Measurements from ENCODE around the gene PGM2.

PGM2 gene

DNA sequence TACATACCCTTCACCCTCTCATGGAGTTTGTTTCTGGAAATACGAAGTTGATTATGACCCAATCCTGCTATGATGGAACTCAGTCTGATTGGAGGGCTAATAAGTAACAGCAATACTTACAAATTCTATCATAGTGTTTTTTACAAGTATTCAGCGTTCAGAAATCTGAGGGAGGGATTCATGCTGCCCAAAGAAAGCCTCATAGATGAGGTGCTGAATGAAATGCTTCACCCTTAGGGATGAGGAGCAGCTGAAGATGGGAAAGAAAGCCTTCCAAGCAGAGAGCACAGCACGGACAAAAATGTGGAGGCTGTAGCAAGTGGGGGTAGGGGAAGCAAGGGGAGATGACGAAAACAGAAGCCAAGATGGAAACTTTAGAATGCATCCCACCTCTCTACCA is 36.5 kb downstream of the PGM2 start:
- no peak for DNase-seq (ENCODE audit: low read depth in 2 of 2)

DNA sequence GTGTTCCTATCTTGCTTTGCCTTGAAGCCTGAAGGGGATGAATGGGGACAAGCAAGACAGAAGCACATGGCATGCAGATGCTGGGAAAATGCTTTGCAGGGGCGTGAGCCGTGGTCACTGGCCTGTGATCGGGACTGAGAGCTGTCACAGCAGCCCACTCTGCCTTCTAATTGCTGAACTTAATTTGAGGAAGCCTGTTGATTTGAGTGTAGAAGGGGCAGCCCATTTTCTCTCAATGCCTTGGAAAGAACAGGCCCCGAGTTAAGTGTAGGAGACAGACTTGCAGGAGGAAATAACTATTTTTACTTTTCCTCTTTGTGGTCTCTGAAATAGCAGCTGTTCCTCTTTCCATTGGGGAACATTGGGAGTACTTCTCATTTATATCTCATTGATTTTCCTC is 38.3 kb downstream of the PGM2 start:
- DNase-seq (ENCODE audit: low read depth in 2 of 2) = no peak

DNA sequence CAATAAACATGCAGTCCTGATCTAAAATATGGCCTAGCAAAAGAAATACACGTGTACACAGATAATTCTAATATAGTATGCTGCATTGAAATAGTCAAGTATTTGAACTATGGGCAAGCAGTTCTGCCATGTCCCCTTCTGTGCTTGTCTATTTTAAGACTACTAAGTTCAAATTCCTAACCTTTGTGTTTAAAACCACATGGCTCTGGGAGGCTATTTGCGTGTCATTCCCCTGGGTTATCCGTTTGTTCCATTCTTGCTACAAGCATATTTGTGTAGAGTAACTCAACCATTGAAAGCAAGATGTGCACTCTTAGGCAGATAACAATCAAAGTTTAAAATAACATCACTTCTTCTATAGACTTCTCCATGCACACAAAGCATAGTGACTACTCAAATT is 39.0 kb downstream of the PGM2 start:
- DNase-seq (ENCODE audit: low read depth in 2 of 2) = no peak

DNA sequence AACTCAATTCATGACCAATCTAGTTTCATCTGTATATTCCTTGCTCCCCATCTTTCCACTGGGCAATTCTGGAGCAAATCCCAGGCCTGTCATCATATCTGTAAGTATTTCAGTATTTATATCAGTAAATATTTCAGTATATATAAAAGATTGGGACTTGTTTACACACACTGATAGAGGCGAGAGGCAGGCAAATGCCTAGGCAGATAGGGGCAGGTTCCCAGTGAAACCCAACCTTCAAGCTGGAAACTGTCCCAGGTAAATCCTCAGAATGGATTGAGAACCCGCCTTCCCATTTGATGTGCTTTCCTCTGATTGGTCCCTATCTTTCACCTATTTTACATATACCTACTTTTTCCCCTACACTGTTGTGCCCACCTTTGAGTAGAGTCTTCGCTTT is 40.6 kb downstream of the PGM2 start:
- no peak for DNase-seq (ENCODE audit: low read depth in 2 of 2)

DNA sequence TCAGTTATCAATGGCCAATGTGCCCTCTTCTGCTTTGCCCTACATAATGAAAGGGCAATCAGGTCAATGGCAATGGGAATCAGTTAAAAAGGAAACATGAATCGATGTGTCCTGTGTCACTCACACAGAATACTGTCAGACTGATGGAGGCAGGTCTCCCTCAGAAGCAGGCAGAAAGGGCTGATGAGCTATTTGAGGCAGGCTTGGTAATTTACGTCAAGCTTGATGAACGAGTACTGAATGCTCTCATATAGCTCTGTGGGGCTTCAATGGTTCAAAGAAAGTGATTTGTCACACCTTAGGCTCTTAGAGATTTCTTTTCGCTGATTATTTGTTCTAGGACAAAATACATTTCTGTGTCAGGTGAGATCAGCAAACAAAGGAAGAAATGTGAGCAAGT is 41.8 kb downstream of the PGM2 start:
- no peak for DNase-seq (ENCODE audit: low read depth in 2 of 2)

DNA sequence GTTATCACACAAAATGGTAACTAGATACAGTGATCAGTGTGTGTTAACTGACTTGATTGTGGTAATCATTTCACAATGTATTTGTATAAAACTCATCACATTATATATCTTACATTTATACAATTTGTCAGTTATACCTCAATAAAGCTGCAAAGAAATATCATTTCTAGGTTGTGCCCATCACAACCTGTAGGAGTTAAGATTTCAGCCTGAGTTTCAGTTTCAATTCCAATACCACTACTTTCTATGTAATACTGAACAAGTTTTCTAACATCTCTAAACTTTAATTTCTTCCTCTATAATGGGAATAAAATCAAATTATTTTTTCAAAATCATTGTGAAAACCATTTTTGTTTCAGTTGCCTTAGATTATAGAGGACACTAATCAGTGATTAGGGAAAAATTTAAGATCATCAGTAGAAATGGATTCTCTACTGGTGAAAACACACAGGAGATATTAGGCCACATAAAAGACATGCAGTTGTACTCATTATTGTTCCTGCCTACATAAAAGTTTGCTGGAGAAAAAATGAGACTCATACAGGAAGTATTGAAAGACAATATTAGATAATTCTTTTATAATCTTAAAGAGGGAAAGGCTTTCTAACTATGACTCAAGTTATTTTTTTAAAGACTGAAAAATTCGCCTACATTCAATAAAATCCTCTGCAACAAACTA is 46.0 kb downstream of the PGM2 start:
- no peak for DNase-seq (ENCODE audit: low read depth in 2 of 2)

DNA sequence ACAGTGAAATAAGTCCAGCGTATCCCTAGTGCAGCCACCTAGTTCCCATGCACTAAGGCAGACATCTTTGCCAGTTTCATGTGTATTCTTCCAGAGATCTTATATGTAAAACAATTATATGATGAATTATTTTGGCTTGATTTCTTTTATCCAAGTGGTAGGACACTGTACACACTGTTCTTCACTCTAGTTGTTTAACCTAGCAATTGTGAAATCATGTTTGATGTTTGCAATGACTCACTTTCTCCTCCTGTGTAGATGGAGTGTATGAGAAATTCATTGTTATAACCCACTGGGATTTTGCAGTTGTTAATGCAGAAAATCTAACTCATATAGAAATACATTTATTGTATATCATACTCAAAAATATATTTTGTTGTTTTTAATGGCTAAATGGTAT is 46.9 kb downstream of the PGM2 start:
- no peak for DNase-seq (ENCODE audit: low read depth in 2 of 2)

DNA sequence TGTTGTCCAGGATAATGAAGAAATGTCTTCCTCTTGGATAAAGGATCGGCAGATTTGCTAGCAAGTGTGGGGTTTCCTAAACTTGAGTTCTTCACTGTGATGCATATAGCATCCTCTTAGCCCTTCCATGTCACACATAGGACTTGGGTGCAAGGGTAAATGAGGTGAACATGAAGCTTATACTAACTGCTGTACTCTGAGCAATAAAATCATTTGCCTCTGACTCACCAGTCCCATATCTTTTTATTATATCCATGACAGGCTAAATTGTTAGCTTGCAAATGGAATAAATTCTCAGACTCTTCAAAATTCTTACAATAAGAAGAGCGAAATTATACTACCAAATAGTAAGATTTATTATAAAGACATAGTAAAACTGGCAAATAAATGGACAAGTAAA is 49.7 kb downstream of the PGM2 start:
- DNase-seq (ENCODE audit: low read depth in 2 of 2) = no peak

DNA sequence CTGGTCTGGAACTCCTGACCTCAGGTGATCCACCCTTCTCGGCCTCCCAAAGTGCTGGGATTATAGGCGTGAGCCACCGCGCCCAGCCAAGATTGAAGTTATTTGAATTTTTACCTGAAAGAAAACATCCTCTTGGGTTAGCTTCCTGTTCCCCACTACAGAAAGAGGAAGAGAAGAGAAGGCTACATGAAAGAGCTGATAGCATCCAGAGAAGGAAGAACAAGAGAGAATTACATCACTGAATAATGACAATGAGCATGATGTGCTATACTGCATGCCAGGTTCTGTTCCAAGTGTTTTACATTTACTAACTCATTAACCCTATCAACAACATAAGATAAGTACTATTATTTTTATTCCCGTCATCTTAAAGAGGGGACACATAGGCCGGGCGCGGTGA is 52.9 kb downstream of the PGM2 start:
- DNase-seq (ENCODE audit: low read depth in 2 of 2) = no peak

DNA sequence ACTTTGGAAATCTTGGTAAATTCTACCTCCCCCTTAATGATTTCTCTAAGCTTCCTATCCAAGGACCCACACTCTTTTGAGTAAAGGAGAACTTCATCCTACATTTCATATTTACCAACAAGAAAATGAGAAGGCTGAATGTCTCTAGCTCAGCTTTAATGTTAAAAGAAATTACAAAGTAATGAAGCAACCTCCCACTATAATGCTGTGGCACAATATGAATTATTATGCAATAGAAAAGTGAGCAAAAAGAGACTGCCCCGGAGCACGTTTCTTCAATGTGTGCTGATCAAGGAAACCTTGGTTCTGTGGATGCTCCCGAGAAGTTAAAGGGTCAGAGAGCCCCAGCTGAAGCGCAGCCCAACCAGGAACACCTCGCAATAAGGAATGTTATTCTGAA is 55.3 kb downstream of the PGM2 start:
- no peak for DNase-seq (ENCODE audit: low read depth in 2 of 2)

DNA sequence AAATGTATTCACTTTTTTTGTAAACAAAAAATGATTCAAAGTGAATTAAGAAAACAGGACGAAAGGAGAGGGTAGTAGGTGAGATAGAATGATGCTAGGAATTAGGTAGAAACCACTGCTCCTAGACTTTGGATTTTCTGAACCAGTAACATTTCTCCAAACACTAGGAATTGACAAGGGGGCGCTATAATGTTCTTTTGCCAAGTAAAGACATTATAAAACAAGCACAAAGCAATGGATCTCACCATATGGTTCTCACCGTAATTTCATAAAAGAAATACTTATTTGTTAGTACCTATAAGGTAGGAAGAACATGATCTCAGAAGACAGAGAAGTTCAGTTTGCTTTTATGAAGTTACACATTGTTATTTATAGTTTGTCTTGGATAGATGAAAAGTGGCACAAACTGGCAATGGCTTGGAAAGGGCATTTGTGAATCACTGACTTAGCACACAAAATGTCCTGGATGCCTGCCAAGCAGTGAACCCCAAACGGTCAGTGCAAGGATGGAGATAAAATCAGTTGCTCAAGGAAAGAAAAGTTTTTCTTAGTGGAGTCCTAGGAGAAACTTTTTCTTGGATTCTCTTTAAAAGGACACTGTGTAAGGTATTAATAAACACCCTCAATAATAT is 56.3 kb downstream of the PGM2 start:
- no peak for DNase-seq (ENCODE audit: low read depth in 2 of 2)

DNA sequence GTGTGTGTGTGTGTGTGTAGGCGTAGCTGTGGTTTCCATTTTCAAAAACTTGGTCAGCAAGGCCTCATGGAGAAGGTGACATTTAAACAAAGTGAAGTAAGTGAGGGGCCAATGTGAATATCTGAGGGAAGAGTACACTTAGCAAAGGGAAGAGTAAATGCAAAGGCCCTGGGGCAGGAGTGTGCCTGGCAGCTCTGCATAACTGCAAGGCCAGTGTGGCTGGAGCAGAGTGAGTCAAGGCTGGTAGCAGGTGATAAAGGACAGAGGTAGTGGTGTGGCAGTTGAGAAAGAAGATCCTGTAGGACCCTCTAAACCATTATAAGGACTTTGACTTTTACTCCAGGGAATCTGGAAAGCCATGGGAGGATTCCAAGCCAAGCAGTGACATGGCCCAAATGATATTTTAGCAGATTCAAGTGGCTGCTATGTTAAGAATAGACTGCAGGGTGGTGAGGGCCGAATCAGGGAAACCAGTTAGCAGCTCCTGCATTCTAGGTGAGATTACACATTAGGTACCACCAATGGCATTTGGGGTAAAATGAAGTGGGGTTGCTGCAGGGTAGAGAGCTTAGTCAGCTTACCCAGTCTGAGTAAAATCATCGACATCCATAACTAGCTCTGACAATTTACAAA is 58.5 kb downstream of the PGM2 start:
- DNase-seq (ENCODE audit: low read depth in 2 of 2) = no peak

DNA sequence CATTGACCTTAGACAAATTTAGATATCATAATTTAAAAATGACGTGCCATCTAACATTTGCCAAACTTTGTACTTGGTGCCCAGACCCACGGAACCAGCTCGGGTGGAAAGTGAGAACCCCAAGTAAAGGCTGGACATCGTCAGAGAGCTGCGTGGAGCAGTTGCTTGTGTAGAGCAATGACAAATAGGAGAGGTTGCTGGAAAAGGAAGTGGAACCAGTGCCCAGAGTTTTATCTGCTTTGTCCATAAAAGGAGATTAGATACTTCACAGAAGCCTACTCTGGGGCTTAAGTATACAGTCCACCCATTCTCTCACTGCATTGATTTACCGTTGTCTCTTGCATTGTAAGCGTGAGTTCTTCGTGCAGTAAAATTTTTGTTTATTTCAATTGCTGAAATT is 59.0 kb downstream of the PGM2 start:
- DNase-seq (ENCODE audit: low read depth in 2 of 2) = no peak

DNA sequence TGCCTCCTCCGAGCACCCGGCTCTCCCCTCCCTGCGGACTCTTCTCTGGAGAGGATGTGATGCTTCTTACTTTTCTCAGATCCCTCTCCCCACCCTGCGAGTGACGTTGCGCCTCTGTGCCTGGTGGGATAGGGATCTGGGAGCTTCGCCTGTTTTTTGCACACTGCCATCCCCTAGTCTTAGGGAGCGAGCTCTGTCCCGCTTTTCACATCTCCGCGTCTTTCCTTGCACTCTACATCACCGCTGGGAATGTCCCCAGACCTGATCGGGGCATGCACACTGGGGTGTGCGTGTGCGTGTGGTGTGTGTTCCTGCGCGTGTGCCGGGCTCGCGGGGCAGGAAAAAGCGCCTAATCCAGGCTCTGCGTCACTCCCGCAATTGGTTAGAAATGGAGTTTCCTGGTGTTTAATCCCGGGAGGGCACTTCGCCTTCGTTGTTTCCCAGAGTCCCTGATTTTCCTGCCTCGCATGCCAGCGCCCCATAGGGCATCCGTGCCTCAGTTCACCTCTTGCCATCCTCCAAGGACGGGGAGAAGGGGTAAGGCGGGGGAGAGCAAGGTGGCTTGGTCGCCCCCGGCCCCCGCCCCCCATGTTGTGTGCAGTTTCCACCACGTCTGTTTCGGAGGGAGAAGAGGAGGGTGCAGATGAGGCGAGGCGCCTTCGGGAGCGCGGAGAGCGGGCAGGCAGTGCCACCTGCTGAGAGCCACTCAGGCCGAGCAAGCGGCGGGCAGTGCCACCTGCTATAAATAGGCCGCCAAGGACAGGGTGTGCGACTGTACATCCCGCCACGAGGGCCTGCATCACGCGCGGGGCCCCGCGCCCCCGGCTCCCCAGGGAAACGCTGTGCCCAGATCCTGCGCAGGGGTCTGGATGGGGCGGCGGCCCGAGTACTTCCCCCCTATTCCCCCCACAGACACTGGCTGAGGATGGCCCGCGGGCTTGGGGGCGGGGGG is 63.6 kb downstream of the PGM2 start:
- no peak for DNase-seq (ENCODE audit: low read depth in 2 of 2)

DNA sequence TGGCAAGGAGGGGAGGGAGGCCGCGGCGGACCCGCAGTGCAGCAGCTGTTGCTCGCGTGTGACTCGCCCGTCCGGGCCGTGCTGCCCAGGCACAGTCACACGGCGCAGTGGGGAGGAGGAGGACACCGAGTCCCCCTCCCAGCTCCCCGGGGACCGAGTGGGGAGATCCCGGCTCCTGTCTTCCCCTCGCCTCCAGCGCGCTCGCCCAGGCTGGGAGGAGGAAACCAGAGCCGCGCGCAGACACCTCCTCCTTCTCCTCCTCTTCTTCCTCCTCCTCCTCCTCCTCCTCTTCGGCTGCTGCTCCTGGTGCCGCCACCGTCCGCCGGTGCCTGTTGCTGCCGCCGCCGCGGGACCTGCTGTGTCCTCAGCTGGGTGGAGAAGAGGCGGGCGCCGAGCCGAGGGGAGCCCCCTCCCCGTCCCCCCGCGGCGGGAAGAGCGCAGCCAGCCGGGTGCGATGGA is 64.3 kb downstream of the PGM2 start, which contains the start of gene TBC1D1:
Gene TBC1D1, plus strand, starts transcription at position 284 of the 459 bp plus-strand sequence. CDS start 11,012 bp downstream, outside the sequence.
- DNase-seq (ENCODE audit: low read depth in 2 of 2) = no peak

DNA sequence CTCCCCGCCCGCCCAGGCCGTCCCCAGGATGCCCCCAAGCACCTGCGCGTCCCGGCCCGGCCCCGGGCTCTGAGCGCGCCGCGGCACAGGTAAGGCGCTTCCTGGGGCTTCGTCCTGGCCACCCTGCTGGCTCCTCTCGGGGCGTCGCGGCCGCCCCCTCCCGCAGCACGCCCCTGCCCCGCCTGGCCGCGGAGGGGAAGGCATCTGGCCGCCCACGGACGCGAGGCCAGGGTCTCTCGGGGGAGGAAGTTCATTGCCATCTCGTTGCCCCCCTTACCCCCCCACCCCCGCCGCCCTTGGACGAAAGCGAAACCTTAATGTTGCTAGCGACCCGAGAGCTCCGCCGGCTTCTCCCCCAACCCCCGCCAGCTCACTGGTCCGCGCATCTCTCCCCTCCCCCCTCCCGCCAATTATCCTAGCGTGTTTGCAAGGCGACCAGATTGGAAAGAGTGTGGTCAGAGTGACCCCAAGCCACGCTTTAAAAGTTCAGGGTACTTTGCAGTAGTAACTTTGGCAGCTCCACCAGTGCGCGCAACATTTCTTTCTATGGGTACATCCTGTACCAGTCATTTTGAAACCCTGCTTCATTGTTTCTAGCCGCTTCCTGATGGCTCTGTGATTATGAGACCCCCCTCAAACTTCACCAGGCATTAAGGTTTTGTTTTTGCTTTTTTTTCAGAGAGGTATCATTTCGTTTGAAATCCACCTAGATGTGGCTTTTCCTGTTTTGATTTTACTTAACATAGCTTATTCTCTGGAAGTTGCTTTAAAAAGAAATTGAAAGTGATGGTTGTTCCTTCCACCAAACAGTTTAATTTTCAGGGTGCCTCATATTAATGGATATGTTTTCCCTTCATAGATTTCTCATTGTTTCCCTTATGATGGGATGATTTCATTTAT is 65.0 kb downstream of the PGM2 start:
- DNase-seq (ENCODE audit: low read depth in 2 of 2) = no peak

DNA sequence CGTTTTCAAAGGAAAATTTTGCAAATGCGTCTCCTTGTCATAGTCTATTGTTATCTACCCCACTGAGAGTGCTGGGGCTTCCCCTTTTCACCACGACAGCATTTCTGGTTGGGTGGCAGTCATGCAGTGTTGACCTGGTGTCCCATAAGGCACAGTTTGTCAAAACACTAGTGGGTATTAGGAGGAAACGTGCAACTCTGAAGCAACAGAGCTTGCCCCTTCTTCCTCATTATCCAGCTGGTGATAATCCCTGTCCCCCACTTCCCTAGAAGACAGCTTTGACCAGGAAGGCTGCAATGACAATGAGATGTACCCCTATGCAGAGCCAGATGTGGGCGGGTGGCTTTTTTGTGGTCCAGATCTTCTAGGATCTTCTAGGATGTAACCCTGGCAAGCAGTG is 66.2 kb downstream of the PGM2 start:
- DNase-seq (ENCODE audit: low read depth in 2 of 2) = no peak

DNA sequence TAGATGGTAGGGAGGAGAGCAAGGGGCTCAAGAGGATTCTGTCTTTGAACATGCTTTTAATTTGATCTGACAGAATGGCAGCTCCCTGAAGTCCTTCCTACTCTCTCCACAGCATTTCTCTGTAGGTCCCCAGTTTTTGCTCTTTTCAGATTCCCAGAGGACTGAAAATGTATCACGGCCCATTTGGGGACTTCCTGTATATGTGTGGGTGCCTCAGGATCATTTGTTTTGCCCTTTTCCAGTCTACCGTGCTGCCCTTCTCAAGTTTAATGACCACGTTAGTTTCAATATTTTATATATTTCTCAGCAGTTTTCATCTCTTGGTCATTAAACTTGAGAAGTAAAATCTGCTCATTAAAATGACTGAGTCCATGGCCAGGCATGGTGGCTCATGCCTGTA is 66.7 kb downstream of the PGM2 start:
- DNase-seq (ENCODE audit: low read depth in 2 of 2) = no peak

DNA sequence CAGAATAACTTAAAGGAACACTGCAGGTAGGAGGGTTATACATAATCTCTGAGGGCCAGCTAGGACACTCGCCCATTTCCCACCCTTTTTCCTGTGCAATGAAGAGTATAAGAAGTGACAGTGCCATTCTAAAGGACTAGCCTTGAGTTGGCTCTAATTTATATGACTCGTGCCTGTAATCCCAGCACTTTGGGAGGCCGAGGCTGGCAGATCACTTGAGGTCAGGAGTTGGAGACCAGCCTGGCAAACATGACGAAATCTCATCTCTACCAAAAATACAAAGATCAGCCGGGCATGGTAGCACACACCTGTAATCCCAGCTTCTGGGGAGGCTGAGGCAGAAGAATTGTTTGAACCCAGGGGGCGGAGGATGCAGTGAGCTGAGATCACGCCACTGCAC is 68.8 kb downstream of the PGM2 start:
- no peak for DNase-seq (ENCODE audit: low read depth in 2 of 2)

DNA sequence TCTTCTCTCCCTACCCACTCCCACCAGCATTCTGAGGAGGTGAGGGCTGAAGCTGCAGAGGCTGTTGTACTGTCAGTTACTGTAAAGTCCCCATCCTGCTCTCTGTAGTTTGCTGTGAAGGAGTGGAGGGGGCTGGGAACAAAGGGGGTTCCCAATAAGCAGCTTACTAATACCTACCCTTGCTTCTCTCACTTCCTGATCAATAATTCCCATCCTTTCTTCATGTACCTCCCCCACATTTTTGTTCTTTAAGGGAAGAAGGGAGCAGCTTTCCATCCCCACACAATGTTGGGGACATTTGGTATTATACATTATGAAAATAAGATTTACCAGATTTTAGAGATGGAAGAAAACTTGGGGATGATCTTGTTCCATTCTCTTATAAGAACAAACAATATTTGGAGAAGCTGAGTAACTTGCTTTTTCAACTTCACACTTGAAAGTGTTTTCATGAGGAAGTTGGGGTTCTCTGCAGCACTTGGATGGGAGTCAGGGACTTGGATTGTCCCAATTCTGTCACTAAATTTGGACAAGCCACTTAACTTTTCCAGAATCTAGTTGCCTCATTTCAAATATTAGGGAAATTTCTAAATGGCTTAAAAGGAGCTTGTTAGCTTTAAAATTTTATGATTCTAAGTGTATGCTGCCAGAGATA is 69.8 kb downstream of the PGM2 start:
- no peak for DNase-seq (ENCODE audit: low read depth in 2 of 2)

DNA sequence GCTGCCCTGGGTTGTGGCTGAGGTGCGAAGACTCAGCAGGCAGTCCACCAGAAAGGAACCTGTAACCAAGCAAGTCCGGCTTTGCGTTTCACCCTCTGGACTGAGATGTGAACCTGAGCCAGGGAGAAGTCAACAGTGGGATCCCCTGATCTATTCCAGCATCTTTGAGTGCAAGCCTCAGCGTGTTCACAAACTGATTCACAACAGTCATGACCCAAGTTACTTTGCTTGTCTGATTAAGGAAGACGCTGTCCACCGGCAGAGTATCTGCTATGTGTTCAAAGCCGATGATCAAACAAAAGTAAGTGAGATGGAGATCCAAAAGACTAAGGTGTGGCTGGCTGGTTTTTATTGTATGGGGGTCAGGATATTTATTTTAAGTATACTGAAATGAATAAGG is 75.7 kb downstream of the PGM2 start:
- DNase-seq (ENCODE audit: low read depth in 2 of 2) = no peak

Measured in fibroblast of skin of left biceps (primary cell).